Chondrocyte (in vitro differentiated cells): ENCODE measurements around the gene ZNF169. TPM values are rescaled to one million over a fixed set of nuclear protein-coding genes. Genes with fewer than 3 reads are reported as not detected.
"Not testable (repeated sequence)": the region's sequence is repeated elsewhere in the genome, so short reads cannot be mapped to it uniquely, and the experiment has no call there.

Experiments used
- DNase-seq: peaks from one replicate; pipeline ENCODE4 v3.0.0; 2021; ENCODE audit warnings: mixed read lengths, low spot score
- H3K27ac Mint-ChIP-seq: one replicate; pipeline ENCODE4 v1.8.0; 2021; ENCODE audit warnings: mild to moderate bottlenecking, moderate library complexity, mixed read lengths; ENCODE audit not compliant: unreplicated experiment
- H3K27me3 Mint-ChIP-seq: 2 replicates; pipeline ENCODE4 v1.8.0; 2021; ENCODE audit warnings: low read depth, mixed read lengths
- H3K36me3 Mint-ChIP-seq: 2 replicates; pipeline ENCODE4 v1.8.0; 2021; ENCODE audit warnings: low read depth, mixed read lengths
- H3K4me1 Mint-ChIP-seq: 2 replicates; pipeline ENCODE4 v1.8.0; 2021; ENCODE audit warnings: low read depth, mild to moderate bottlenecking, mixed read lengths
- H3K4me3 Mint-ChIP-seq: one replicate; pipeline ENCODE4 v1.8.0; 2021; ENCODE audit warnings: mild to moderate bottlenecking, moderate library complexity, mixed read lengths; ENCODE audit not compliant: unreplicated experiment
- H3K9me3 Mint-ChIP-seq: 2 replicates; pipeline ENCODE4 v1.8.0; 2021; ENCODE audit warnings: low read depth, mixed read lengths
- total RNA-seq: library from RNA; stranded (reverse); gene quantifications from 3 replicates; pipeline ENCODE4 v1.2.1, GENCODE V29; 2021
- TF ChIP-seq, protein P1 (sequence below): fragments of 200-600 bp; sonication (generic); IDR thresholded peaks from 2 replicates; pipeline ENCODE4 v1.5.0; 2021; ENCODE audit warnings: antibody characterized with exemption, mild to moderate bottlenecking, moderate library complexity

The ZNF169 gene
- total RNA-seq, 1 donor from 2014 or later, result 3.1 TPM

DNA sequence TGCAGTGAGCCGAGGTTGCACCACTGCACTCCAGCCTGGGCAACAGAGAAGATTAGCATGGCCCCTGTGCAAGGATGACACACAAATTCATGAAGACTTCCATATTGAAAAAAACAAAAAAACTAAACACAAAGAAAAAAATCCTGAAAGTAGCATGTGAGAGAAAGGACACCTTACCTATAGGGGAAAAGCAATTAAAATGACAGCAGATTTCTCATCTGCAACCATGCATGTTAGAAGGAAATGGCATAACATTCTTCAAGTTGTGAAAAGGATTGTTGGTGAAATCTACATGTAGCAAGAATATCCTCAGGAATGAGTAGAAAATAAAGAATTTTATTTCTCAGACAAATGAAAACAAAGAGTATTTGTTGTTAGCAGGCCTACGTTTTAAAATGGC, 13.4 kb upstream of the ZNF169 start:
- Mint-ChIP-seq H3K36me3 (no peaks in the 10 kb centered on the region), H3K9me3 (peaks cover 19% of the 10 kb centered on the region), H3K4me3 (no peak overlapping the region), H3K4me1 (no peaks in the 10 kb centered on the region), H3K27me3 (peaks cover 7% of the 10 kb centered on the region), H3K27ac (no peak overlapping the region)
- DNase-seq, result no peak
- TF ChIP-seq, protein P1, sequence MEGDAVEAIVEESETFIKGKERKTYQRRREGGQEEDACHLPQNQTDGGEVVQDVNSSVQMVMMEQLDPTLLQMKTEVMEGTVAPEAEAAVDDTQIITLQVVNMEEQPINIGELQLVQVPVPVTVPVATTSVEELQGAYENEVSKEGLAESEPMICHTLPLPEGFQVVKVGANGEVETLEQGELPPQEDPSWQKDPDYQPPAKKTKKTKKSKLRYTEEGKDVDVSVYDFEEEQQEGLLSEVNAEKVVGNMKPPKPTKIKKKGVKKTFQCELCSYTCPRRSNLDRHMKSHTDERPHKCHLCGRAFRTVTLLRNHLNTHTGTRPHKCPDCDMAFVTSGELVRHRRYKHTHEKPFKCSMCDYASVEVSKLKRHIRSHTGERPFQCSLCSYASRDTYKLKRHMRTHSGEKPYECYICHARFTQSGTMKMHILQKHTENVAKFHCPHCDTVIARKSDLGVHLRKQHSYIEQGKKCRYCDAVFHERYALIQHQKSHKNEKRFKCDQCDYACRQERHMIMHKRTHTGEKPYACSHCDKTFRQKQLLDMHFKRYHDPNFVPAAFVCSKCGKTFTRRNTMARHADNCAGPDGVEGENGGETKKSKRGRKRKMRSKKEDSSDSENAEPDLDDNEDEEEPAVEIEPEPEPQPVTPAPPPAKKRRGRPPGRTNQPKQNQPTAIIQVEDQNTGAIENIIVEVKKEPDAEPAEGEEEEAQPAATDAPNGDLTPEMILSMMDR, result no peak

DNA sequence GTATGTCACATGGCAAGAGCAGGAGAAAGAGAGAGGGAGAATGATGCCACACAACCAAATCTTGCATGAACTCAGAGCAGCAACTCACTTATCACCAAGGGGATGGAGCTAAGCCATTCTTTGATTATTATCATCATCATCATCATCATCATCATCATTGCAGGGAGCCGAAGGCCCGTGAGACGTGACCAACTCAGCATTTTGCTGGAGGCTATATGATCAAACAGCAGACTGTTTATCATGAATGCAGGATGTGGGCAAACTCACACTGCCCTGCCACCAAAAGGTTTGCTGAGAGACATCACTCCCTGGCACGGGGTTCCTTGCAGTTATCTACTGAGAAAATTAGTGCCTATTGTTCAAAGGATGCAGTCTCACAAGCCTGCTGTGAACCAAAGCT, 8.6 kb upstream of the ZNF169 start:
- H3K36me3 Mint-ChIP-seq, result no peaks in the 10 kb centered on the region
- no peak overlapping the region for H3K4me3 Mint-ChIP-seq
- H3K27me3 Mint-ChIP-seq, result peaks cover 7% of the 10 kb centered on the region

DNA sequence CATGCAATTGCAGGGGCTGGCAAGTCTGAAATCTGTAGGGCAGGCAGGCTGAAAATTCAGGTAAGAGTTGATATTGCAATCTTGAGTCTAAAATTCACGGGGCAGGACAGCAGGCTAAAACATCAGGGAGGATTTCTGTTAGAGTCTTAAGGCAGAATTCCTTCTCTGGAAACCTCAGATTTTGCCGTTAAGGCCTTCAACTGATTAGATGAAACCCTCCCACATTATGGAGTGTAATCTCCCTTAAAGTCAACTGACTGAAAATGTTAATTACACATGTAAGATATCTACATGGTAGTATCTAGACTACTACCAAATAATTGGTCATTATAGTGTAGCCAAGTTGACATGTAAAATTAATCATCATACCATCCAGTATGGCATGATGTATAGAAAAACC, 3.1 kb upstream of the ZNF169 start:
- Mint-ChIP-seq H3K4me1 (peaks cover 17% of the 10 kb centered on the region), H3K27ac (no peak overlapping the region), H3K36me3 (peaks cover 2% of the 10 kb centered on the region), H3K27me3 (peaks cover 18% of the 10 kb centered on the region), H3K9me3 (no peaks in the 10 kb centered on the region), H3K4me3 (no peak overlapping the region)
- TF ChIP-seq, protein P1, result no peak
- no peak for DNase-seq

More for the DNA sequence above, 8.6 kb upstream of the ZNF169 start:
- H3K9me3 Mint-ChIP-seq, result peaks cover 3% of the 10 kb centered on the region
- no peak for DNase-seq
- no peak overlapping the region for H3K27ac Mint-ChIP-seq
- H3K4me1 Mint-ChIP-seq, result no peaks in the 10 kb centered on the region
- TF ChIP-seq, protein P1, result no peak

DNA sequence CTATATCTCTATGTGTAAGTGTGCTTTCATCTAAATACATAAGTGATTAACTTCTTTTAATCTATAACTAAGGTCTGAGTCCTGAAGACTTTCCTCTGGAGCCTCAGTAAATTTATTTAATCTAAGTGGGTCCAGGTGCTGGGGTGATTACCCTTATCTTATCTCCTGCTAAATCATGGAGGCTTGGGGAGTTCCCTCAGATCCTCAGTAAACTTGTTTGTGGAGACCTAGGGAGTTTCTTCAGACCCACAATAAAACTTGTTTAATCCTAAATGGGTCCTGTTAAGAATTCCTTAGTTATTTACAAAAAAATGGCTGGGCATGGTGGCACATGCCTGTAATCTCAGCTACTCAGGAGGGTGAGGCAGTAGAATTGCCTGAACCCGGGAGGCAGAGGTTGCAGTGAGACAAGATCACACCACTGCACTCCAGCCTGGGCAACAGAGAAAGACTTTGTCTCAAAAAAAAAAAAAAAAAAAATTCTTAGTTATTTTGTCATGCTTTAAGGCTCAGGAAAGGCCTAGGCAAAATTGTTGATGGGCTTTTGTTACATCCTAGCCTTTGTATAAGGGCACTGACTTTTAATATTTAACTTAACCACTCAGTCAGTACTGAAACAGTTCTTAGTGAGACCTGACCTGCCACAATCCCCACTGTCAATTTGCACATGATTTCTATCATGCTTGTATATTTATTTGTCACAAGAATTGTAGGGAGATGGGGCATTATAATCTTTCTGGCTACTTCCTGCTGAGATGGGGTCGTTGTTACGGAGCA, 6.7 kb downstream of the ZNF169 start:
- H3K27ac Mint-ChIP-seq, DNase-seq, H3K36me3 Mint-ChIP-seq, H3K4me3 Mint-ChIP-seq, H3K4me1 Mint-ChIP-seq, H3K9me3 Mint-ChIP-seq, H3K27me3 Mint-ChIP-seq: not testable (repeated sequence)

DNA sequence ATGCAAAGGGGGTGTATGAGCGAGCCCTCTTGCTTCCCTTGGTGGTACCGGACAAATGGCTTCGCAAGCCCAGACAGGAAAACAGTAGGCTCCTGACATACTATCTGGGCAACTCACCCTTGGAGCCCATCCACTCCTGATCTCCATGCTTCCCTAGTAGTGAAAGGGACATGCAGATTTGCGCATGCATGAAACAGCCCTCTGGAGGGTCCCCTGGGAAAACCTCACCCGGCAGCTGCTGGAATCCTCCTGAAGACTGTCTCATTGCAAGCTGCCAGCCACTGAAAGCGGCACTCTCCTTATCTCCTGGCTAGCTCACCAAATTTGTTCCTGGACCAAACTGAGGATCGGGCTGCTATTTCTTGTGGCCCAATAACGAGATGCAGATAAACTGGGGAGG, 10.2 kb downstream of the ZNF169 start:
- Mint-ChIP-seq H3K9me3 (peaks cover 2% of the 10 kb centered on the region), H3K36me3 (peaks cover 1% of the 10 kb centered on the region), H3K27me3 (no peaks in the 10 kb centered on the region), H3K27ac (no peak overlapping the region), H3K4me3 (no peak overlapping the region), H3K4me1 (no peaks in the 10 kb centered on the region)
- DNase-seq, result no peak
- TF ChIP-seq, protein P1, result no peak

DNA sequence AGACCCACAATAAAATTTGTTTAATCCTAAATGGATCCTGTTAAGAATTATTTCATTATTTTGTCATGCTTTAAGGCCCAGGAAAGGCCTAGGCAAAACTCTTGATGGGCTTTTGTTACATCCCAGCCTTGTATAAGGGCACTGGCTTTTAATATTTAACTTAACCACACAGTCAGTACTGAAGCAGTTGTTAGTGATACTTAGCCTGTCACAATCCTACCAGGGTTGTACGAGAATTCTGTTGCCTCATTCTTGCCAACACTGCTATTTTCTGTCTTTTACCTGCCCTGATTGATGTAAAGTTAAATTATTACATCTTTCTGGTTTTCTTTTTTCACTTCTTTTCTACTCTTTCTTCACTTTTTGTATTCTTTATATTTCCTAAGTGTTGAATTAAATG, 10.9 kb downstream of the ZNF169 start:
- Mint-ChIP-seq H3K9me3 (peaks cover 2% of the 10 kb centered on the region), H3K27ac (no peak overlapping the region), H3K36me3 (no peaks in the 10 kb centered on the region), H3K4me3 (no peak overlapping the region), H3K4me1 (no peaks in the 10 kb centered on the region), H3K27me3 (no peaks in the 10 kb centered on the region)
- DNase-seq, result no peak
- TF ChIP-seq, protein P1, result no peak

DNA sequence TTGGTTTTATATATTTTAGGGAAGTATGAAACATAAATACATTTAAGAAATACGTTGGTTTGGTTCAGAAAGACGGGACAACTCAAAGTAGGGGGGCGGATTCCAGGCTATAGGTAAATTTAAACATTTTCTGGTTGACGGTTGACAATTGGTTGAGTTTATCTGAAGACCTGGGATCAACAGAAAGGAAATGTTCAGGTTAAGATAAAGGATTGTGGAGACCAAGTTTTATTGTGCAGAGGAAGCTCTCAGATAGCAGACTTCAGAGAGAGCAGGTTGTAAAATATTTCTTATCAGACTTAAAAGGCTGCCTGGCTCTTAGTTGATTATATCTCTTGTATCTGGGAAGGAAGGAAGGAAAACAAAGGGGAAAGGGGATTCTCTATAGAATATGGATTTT, 17.9 kb downstream of the ZNF169 start:
- H3K4me3 Mint-ChIP-seq, DNase-seq, H3K27ac Mint-ChIP-seq, H3K27me3 Mint-ChIP-seq, H3K9me3 Mint-ChIP-seq, H3K4me1 Mint-ChIP-seq: not testable (repeated sequence)
- H3K36me3 Mint-ChIP-seq, result peaks cover 18% of the 10 kb centered on the region
